Measurements from ENCODE around the gene MEX3D.

MEX3D gene

GRCh38 chr19:1587872-1588271 lies 19.7 kb upstream of the MEX3D start:
- peaks cover 73% of the 10 kb centered on the region for H3K79me2 ChIP-seq (ENCODE audit: insufficient read depth, low read length)
- H2AFZ ChIP-seq (ENCODE audit: low read length): no peak overlapping the region
- peaks cover 8% of the 10 kb centered on the region for H3K27me3 ChIP-seq (ENCODE audit: insufficient read depth, low read length, poor library complexity, severe bottlenecking)
- no peaks in the 10 kb centered on the region for H3K9me2 ChIP-seq (replicated peaks; ENCODE audit: low read depth, low read length)
- peaks cover 16% of the 10 kb centered on the region for H3K4me1 ChIP-seq (ENCODE audit: insufficient read depth, low read length, poor library complexity, severe bottlenecking)
- TF ChIP-seq CTCF (conservative IDR thresholded peaks at IDR 0.05; ENCODE audit: low read length) (no peak), EZH2phosphoT487 (IDR thresholded peaks at IDR 0.05; ENCODE audit: borderline replicate concordance) (no peak)
- no peak overlapping the region for H3K4me2 ChIP-seq (ENCODE audit: low read depth, low read length, poor library complexity, severe bottlenecking)
- no peak overlapping the region for H3K9ac ChIP-seq (ENCODE audit: low read depth, low read length, poor library complexity, severe bottlenecking)
- peaks cover 7% of the 10 kb centered on the region; the same call in 1 of the 2 replicates for H3K36me3 ChIP-seq (ENCODE audit: insufficient read depth, low read length)
- H3K4me3 ChIP-seq (ENCODE audit: low read length, poor library complexity, severe bottlenecking): no peak overlapping the region
- peaks cover 40% of the 10 kb centered on the region for H4K20me1 ChIP-seq (ENCODE audit: insufficient read depth, low read length, poor library complexity, severe bottlenecking)
- no peaks in the 10 kb centered on the region for H3K9me3 ChIP-seq (ENCODE audit: insufficient read depth, low read depth, low read length)
- H3F3A ChIP-seq (ENCODE audit: low read depth): peaks cover 3% of the 10 kb centered on the region; the same call in 1 of the 2 replicates

GRCh38 chr19:1585243-1585580 lies 17.1 kb upstream of the MEX3D start:
- Histone ChIP-seq H3K4me1 (ENCODE audit: insufficient read depth, low read length, poor library complexity, severe bottlenecking) (peaks cover 5% of the 10 kb centered on the region), H3K9me2 (replicated peaks; ENCODE audit: low read depth, low read length) (no peaks in the 10 kb centered on the region), H4K20me1 (ENCODE audit: insufficient read depth, low read length, poor library complexity, severe bottlenecking) (peaks cover 23% of the 10 kb centered on the region), H3F3A (ENCODE audit: low read depth) (no peaks in the 10 kb centered on the region), H2AFZ (ENCODE audit: low read length) (no peak overlapping the region), H3K9me3 (ENCODE audit: insufficient read depth, low read depth, low read length) (no peaks in the 10 kb centered on the region), H3K4me3 (ENCODE audit: low read length, poor library complexity, severe bottlenecking) (no peak overlapping the region), H3K27me3 (ENCODE audit: insufficient read depth, low read length, poor library complexity, severe bottlenecking) (no peaks in the 10 kb centered on the region), H3K9ac (ENCODE audit: low read depth, low read length, poor library complexity, severe bottlenecking) (no peak overlapping the region), H3K4me2 (ENCODE audit: low read depth, low read length, poor library complexity, severe bottlenecking) (no peak overlapping the region), H3K36me3 (ENCODE audit: insufficient read depth, low read length) (peaks cover 33% of the 10 kb centered on the region; the same call in 1 of the 2 replicates), H3K79me2 (ENCODE audit: insufficient read depth, low read length) (peaks cover 54% of the 10 kb centered on the region)
- TF ChIP-seq CTCF (conservative IDR thresholded peaks at IDR 0.05; ENCODE audit: low read length): no peak
- no peak for TF ChIP-seq EZH2phosphoT487 (IDR thresholded peaks at IDR 0.05; ENCODE audit: borderline replicate concordance)

GRCh38 chr19:1584500-1585242 lies 16.5 kb upstream of the MEX3D start:
- no peak overlapping the region for H3K9ac ChIP-seq (ENCODE audit: low read depth, low read length, poor library complexity, severe bottlenecking)
- H4K20me1 ChIP-seq (ENCODE audit: insufficient read depth, low read length, poor library complexity, severe bottlenecking): peaks cover 18% of the 10 kb centered on the region
- no peaks in the 10 kb centered on the region for H3F3A ChIP-seq (ENCODE audit: low read depth)
- TF ChIP-seq CTCF (conservative IDR thresholded peaks at IDR 0.05; ENCODE audit: low read length): no peak
- TF ChIP-seq EZH2phosphoT487 (IDR thresholded peaks at IDR 0.05; ENCODE audit: borderline replicate concordance): no peak
- H3K36me3 ChIP-seq (ENCODE audit: insufficient read depth, low read length): peaks cover 38% of the 10 kb centered on the region; the same call in 1 of the 2 replicates
- no peak overlapping the region for H2AFZ ChIP-seq (ENCODE audit: low read length)
- no peaks in the 10 kb centered on the region for H3K9me3 ChIP-seq (ENCODE audit: insufficient read depth, low read depth, low read length)
- no peaks in the 10 kb centered on the region for H3K9me2 ChIP-seq (replicated peaks; ENCODE audit: low read depth, low read length)
- peaks cover 48% of the 10 kb centered on the region for H3K79me2 ChIP-seq (ENCODE audit: insufficient read depth, low read length)
- no peak overlapping the region for H3K4me3 ChIP-seq (ENCODE audit: low read length, poor library complexity, severe bottlenecking)
- no peaks in the 10 kb centered on the region for H3K27me3 ChIP-seq (ENCODE audit: insufficient read depth, low read length, poor library complexity, severe bottlenecking)
- no peak overlapping the region for H3K4me2 ChIP-seq (ENCODE audit: low read depth, low read length, poor library complexity, severe bottlenecking)
- H3K4me1 ChIP-seq (ENCODE audit: insufficient read depth, low read length, poor library complexity, severe bottlenecking): peaks cover 4% of the 10 kb centered on the region

All from Loucy (cell line).